ENCODE data around the gene CDC42EP4. TPM values are rescaled to one million over a fixed set of nuclear protein-coding genes. Genes with fewer than 3 reads are reported as not detected.

The CDC42EP4 gene
- total and polyA plus RNA-seq, 2 donors (not counting 1 experiment from before 2014, with no cell fraction given) = 20.9 to 34.2 TPM

DNA sequence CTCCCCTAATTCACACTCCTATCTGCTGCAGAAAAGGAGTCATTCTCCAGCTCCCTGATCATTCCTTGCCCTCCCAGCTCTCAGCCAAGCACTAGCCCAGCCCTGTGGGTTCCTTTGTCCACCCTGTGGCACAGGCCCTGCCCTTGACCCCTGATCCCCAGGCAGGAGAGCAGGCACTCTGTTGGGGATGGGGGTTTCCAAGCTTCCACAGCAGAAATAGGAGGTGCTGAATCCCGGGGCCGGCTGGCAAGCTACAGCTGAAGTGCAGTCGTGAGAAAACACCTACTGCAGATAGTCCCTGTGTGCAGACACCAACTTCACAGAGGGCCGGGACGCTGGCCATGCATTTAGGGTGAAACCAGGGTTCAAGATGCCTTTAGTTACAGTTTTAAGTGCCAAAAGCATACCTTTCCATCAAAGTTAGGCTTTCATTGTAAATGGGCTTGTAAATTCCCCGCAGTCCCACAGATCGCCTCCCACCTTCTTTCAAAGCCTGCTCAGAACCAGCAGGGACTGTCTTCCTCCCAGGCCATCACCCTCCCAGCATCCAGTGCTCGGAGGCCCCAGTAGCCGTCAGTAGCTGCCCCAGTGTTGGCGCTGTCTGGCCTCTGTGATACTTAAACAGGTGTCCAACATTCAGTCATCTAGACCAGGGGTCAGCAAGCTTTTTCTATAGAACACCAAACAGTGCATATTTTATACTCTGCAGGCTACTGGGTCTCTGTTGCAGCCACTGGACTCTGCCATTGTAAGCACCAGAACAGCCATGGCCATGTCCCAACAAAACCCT lies 60.8 kb downstream of the CDC42EP4 start:
- Histone ChIP-seq H3K27ac (ENCODE audit: insufficient read depth, low read length) (no peak overlapping the region), H3K27me3 (ENCODE audit: control insufficient read depth, insufficient read depth, low read length) (no peaks in the 10 kb centered on the region), H4K20me1 (ENCODE audit: control insufficient read depth, extremely low read depth, insufficient read depth, low read length) (no peaks in the 10 kb centered on the region), H3K4me2 (ENCODE audit: extremely low read depth, insufficient read depth, low read length) (no peak overlapping the region), H3K9ac (ENCODE audit: insufficient read depth, low read length) (no peak overlapping the region), H2AFZ (ENCODE audit: low read length) (no peak overlapping the region), H3K36me3 (ENCODE audit: control insufficient read depth, insufficient read depth, low read length) (peaks cover 2% of the 10 kb centered on the region), H3K4me1 (ENCODE audit: control insufficient read depth, extremely low read depth, insufficient read depth, low read length) (no peaks in the 10 kb centered on the region), H3K9me3 (ENCODE audit: control insufficient read depth, insufficient read depth, low read depth, low read length) (no peaks in the 10 kb centered on the region), H3K79me2 (ENCODE audit: control insufficient read depth, insufficient read depth, low read length) (no peaks in the 10 kb centered on the region), H3K4me3 (replicated peaks in 1 of 4; ENCODE audit: control extremely low read depth in 1 of 4, insufficient read depth in 1 of 4, low read depth in 3 of 4, low read length in 4 of 4) (no peak overlapping the region)
- no peak for DNase-seq (ENCODE audit: low read depth in 2 of 2)
- no peak for TF ChIP-seq EZH2 (IDR thresholded peaks at IDR 0.05; ENCODE audit: low read length, missing control alignments)
- TF ChIP-seq, protein P1, sequence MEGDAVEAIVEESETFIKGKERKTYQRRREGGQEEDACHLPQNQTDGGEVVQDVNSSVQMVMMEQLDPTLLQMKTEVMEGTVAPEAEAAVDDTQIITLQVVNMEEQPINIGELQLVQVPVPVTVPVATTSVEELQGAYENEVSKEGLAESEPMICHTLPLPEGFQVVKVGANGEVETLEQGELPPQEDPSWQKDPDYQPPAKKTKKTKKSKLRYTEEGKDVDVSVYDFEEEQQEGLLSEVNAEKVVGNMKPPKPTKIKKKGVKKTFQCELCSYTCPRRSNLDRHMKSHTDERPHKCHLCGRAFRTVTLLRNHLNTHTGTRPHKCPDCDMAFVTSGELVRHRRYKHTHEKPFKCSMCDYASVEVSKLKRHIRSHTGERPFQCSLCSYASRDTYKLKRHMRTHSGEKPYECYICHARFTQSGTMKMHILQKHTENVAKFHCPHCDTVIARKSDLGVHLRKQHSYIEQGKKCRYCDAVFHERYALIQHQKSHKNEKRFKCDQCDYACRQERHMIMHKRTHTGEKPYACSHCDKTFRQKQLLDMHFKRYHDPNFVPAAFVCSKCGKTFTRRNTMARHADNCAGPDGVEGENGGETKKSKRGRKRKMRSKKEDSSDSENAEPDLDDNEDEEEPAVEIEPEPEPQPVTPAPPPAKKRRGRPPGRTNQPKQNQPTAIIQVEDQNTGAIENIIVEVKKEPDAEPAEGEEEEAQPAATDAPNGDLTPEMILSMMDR (conservative IDR thresholded peaks at IDR 0.05 in 1 of 2, IDR thresholded peaks at IDR 0.05 in 1 of 2; ENCODE audit: low read depth in 1 of 2, low read length in 2 of 2) = no peak

DNA sequence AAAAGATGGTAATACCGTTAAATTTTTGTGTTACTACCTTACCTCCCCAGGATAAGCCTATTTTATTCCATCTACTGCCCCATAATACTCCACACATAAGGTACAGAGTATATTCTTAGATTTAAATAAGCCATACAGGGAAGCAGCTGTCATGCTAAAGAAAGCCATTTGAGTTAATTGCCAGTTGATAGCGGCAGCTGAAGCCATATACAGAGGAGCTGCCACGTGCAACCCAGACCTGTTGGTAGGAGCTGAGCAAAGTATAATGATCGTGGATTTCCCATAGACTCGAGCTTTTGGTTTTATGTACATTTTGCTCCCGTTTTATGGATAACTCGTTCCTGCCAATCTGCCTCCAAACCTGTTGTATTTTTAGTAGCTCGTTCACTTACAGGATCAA lies 62.1 kb downstream of the CDC42EP4 start:
- DNase-seq (ENCODE audit: low read depth in 2 of 2) = no peak
- no peaks in the 10 kb centered on the region for H3K79me2 ChIP-seq (ENCODE audit: control insufficient read depth, insufficient read depth, low read length)
- H2AFZ ChIP-seq (ENCODE audit: low read length) = no peak overlapping the region
- H3K9me3 ChIP-seq (ENCODE audit: control insufficient read depth, insufficient read depth, low read depth, low read length) = no peaks in the 10 kb centered on the region
- H3K27me3 ChIP-seq (ENCODE audit: control insufficient read depth, insufficient read depth, low read length) = no peaks in the 10 kb centered on the region
- no peak overlapping the region for H3K4me3 ChIP-seq (replicated peaks in 1 of 4; ENCODE audit: control extremely low read depth in 1 of 4, insufficient read depth in 1 of 4, low read depth in 3 of 4, low read length in 4 of 4)
- H3K27ac ChIP-seq (ENCODE audit: insufficient read depth, low read length) = no peak overlapping the region
- H3K4me1 ChIP-seq (ENCODE audit: control insufficient read depth, extremely low read depth, insufficient read depth, low read length) = no peaks in the 10 kb centered on the region
- H3K9ac ChIP-seq (ENCODE audit: insufficient read depth, low read length) = no peak overlapping the region
- no peak overlapping the region for H3K4me2 ChIP-seq (ENCODE audit: extremely low read depth, insufficient read depth, low read length)
- TF ChIP-seq, protein P1 (conservative IDR thresholded peaks at IDR 0.05 in 1 of 2, IDR thresholded peaks at IDR 0.05 in 1 of 2; ENCODE audit: low read depth in 1 of 2, low read length in 2 of 2) = no peak
- no peak for TF ChIP-seq EZH2 (IDR thresholded peaks at IDR 0.05; ENCODE audit: low read length, missing control alignments)
- H4K20me1 ChIP-seq (ENCODE audit: control insufficient read depth, extremely low read depth, insufficient read depth, low read length) = no peaks in the 10 kb centered on the region
- peaks cover 2% of the 10 kb centered on the region for H3K36me3 ChIP-seq (ENCODE audit: control insufficient read depth, insufficient read depth, low read length)

DNA sequence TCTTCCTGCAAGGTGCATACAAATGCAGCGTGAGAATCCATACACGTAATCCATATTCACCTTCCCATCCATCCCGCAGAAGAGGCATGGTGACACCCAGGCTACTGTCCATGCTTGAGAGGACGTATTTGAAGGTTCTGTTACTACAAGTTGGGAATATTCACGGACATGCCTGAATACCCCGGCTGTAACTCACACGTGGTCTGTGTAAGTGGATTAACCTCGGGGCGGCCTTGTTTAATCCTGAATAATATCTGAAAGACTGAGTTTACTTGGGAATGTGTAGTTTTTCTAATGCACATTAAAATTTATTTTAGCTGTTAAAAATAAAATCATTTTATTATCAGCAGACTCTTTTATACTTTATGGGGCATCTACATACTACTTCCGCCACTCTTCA lies 63.3 kb downstream of the CDC42EP4 start:
- Histone ChIP-seq H3K4me1 (ENCODE audit: control insufficient read depth, extremely low read depth, insufficient read depth, low read length) (no peaks in the 10 kb centered on the region), H3K9me3 (ENCODE audit: control insufficient read depth, insufficient read depth, low read depth, low read length) (no peaks in the 10 kb centered on the region), H3K27me3 (ENCODE audit: control insufficient read depth, insufficient read depth, low read length) (no peaks in the 10 kb centered on the region), H3K36me3 (ENCODE audit: control insufficient read depth, insufficient read depth, low read length) (peaks cover 2% of the 10 kb centered on the region), H3K4me3 (replicated peaks in 1 of 4; ENCODE audit: control extremely low read depth in 1 of 4, insufficient read depth in 1 of 4, low read depth in 3 of 4, low read length in 4 of 4) (no peak overlapping the region), H3K9ac (ENCODE audit: insufficient read depth, low read length) (no peak overlapping the region), H4K20me1 (ENCODE audit: control insufficient read depth, extremely low read depth, insufficient read depth, low read length) (no peaks in the 10 kb centered on the region), H3K4me2 (ENCODE audit: extremely low read depth, insufficient read depth, low read length) (no peak overlapping the region), H3K27ac (ENCODE audit: insufficient read depth, low read length) (no peak overlapping the region), H2AFZ (ENCODE audit: low read length) (no peak overlapping the region), H3K79me2 (ENCODE audit: control insufficient read depth, insufficient read depth, low read length) (no peaks in the 10 kb centered on the region)
- DNase-seq (ENCODE audit: low read depth in 2 of 2) = no peak
- TF ChIP-seq EZH2 (IDR thresholded peaks at IDR 0.05; ENCODE audit: low read length, missing control alignments) = no peak
- TF ChIP-seq, protein P1 (conservative IDR thresholded peaks at IDR 0.05 in 1 of 2, IDR thresholded peaks at IDR 0.05 in 1 of 2; ENCODE audit: low read depth in 1 of 2, low read length in 2 of 2) = no peak

Measured in fibroblast of lung (primary cell).